ENCODE data around the gene TPP1. TPM values are rescaled to one million over a fixed set of nuclear protein-coding genes. Genes with fewer than 3 reads are reported as not detected.

The TPP1 gene
- polyA plus RNA-seq, 3 donors: 218 to 359 (median 271) TPM

DNA sequence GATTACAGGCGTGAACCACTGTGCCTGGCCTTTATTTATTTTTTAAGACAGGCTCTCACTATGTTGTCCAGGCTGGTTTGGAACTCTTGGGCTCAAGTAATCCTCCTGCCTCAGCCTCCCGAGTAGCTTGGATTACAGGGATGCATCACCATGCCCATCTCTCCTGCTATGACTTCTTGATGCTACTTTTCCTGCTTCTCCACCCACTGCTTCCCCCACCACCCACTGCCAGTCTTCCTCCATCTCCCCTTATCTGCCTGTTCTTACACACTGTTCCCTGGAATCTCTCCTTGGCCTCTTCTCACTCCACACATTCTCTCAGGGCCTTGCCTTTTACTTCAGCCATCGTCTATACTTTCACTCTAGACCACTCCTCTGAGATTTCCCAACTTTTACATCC lies 17.3 kb upstream of the TPP1 start:
- H3K27me3 Mint-ChIP-seq (ENCODE audit: low read depth in 3 of 3): no peaks in the 10 kb centered on the region

DNA sequence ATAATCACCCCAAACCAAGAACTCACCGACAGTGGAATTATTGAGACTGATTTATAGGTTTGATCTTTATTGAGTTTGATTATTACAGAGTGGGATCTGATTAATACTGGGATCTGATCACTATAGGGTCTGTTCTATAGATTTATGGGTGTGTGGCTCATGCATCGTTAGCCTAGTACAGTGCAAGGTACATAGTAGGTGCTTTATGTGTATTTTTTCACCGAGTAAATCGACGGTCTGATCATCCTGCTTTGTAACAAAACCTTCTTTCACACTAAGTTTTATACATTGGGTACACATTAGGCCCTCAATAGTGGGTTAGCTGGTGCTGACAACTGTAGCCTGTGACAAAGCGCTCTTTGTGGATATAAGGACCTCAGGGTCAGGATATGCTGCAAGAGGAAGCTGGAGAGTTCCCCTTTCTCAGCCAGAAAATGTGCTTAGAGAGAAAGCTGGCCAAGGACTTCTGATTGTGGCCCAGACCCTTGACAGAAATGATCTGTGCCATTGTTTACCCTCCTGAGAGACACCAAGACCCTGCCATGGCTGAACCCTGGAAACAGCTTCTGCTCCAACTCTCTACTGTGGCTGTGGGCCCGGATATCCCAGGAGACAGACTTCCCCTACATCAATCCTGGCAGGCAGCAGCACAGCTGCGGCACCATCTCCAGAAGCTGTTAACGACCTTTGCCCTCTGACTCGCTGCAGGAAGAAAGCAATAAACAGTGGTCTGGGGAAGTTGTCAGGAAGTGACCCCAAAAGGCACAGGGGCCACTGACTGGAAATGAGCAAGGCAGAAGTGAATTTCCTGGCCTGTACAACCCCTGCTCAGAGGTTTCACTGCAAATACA lies 16.1 kb upstream of the TPP1 start:
- TF ChIP-seq, protein P1, sequence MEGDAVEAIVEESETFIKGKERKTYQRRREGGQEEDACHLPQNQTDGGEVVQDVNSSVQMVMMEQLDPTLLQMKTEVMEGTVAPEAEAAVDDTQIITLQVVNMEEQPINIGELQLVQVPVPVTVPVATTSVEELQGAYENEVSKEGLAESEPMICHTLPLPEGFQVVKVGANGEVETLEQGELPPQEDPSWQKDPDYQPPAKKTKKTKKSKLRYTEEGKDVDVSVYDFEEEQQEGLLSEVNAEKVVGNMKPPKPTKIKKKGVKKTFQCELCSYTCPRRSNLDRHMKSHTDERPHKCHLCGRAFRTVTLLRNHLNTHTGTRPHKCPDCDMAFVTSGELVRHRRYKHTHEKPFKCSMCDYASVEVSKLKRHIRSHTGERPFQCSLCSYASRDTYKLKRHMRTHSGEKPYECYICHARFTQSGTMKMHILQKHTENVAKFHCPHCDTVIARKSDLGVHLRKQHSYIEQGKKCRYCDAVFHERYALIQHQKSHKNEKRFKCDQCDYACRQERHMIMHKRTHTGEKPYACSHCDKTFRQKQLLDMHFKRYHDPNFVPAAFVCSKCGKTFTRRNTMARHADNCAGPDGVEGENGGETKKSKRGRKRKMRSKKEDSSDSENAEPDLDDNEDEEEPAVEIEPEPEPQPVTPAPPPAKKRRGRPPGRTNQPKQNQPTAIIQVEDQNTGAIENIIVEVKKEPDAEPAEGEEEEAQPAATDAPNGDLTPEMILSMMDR (IDR thresholded peaks at IDR 0.05): no peak
- peak overlapping the region in 1 of 7 donors; percentile 22 for H3K27ac Mint-ChIP-seq
- Histone ChIP-seq H4K20me1 (ENCODE audit: insufficient read depth, low read length) (no peaks in the 10 kb centered on the region), H3K9ac (ENCODE audit: insufficient read depth, low read length, poor library complexity, severe bottlenecking) (peak overlapping the region; percentile 47), H3K27me3 (ENCODE audit: control insufficient read depth in 2 of 2, insufficient read depth in 2 of 2, low read length in 2 of 2) (no peaks in the 10 kb centered on the region), H3K4me3 (replicated peaks in 1 of 3; ENCODE audit: low read depth in 2 of 3, low read length in 3 of 3) (peak overlapping the region in 1 of 3 experiments; percentile 35), H3K27ac (ENCODE audit: low read depth in 1 of 2, low read length in 2 of 2) (peak overlapping the region; percentile 80 to 93), H2AFZ (ENCODE audit: insufficient read depth, low read depth, low read length, poor library complexity, severe bottlenecking) (peak overlapping the region; percentile 80), H3K9me3 (replicated peaks in 1 of 2; ENCODE audit: control insufficient read depth in 1 of 2, insufficient read depth in 1 of 2, low read length in 2 of 2) (no peaks in the 10 kb centered on the region), H3K36me3 (replicated peaks in 1 of 2; ENCODE audit: control insufficient read depth in 1 of 2, insufficient read depth in 2 of 2, low read length in 2 of 2) (no peaks in the 10 kb centered on the region), H3K4me1 (ENCODE audit: control insufficient read depth in 1 of 2, insufficient read depth in 2 of 2, low read length in 2 of 2) (peaks cover 37 to 40% of the 10 kb centered on the region in 2 donors), H3K79me2 (ENCODE audit: insufficient read depth, low read length) (no peaks in the 10 kb centered on the region), H3K4me2 (replicated peaks; ENCODE audit: extremely low read depth, low read length, poor library complexity, severe bottlenecking) (peak overlapping the region; percentile 51)
- H3K4me1 Mint-ChIP-seq: no peaks in the 10 kb centered on the region
- peak; percentile 67 to 84 (median 83) for DNase-seq
- H3K27me3 Mint-ChIP-seq (ENCODE audit: low read depth in 3 of 3): peaks cover 0 to 2% (median 0%) of the 10 kb centered on the region in 3 donors
- H3K36me3 Mint-ChIP-seq: no peaks in the 10 kb centered on the region
- peak overlapping the region in 1 of 2 donors; percentile 17 for H3K4me3 Mint-ChIP-seq
- peaks cover 0 to 3% (median 0%) of the 10 kb centered on the region in 7 donors for H3K9me3 Mint-ChIP-seq
- intact Hi-C loops (cut with micrococcal nuclease): loop anchor here in 1 of 2 donors (5.0 kb wide), 1 partner anchor 33 kb away; the partner anchor contains the start of genes ILK and RRP8
- 5% methylated on average over 4 of the region's 10 CpGs for WGBS (ENCODE audit: insufficient coverage)

More for the DNA sequence above, 17.3 kb upstream of the TPP1 start:
- H3K4me3 ChIP-seq (replicated peaks in 1 of 3; ENCODE audit: low read depth in 2 of 3, low read length in 3 of 3): no peak overlapping the region
- H3K36me3 ChIP-seq (replicated peaks in 1 of 2; ENCODE audit: control insufficient read depth in 1 of 2, insufficient read depth in 2 of 2, low read length in 2 of 2): no peaks in the 10 kb centered on the region
- intact Hi-C loops (cut with micrococcal nuclease): loop anchor here in 1 of 2 donors (5.0 kb wide), 1 partner anchor 34 kb away; the partner anchor contains the start of genes ILK and RRP8
- no peaks in the 10 kb centered on the region for H3K27me3 ChIP-seq (ENCODE audit: control insufficient read depth in 2 of 2, insufficient read depth in 2 of 2, low read length in 2 of 2)
- H2AFZ ChIP-seq (ENCODE audit: insufficient read depth, low read depth, low read length, poor library complexity, severe bottlenecking): no peak overlapping the region
- Mint-ChIP-seq H3K27ac (no peak overlapping the region), H3K4me1 (no peaks in the 10 kb centered on the region), H3K36me3 (no peaks in the 10 kb centered on the region), H3K4me3 (no peak overlapping the region), H3K9me3 (no peaks in the 10 kb centered on the region)
- TF ChIP-seq, protein P1 (IDR thresholded peaks at IDR 0.05): no peak
- 89% methylated on average over 3 of the region's 3 CpGs for WGBS (ENCODE audit: insufficient coverage)
- H3K9me3 ChIP-seq (replicated peaks in 1 of 2; ENCODE audit: control insufficient read depth in 1 of 2, insufficient read depth in 1 of 2, low read length in 2 of 2): no peaks in the 10 kb centered on the region
- no peak overlapping the region for H3K4me2 ChIP-seq (replicated peaks; ENCODE audit: extremely low read depth, low read length, poor library complexity, severe bottlenecking)
- no peaks in the 10 kb centered on the region for H3K79me2 ChIP-seq (ENCODE audit: insufficient read depth, low read length)
- peak overlapping the region; percentile 80 to 93 for H3K27ac ChIP-seq (ENCODE audit: low read depth in 1 of 2, low read length in 2 of 2)
- H4K20me1 ChIP-seq (ENCODE audit: insufficient read depth, low read length): no peaks in the 10 kb centered on the region
- no peak for DNase-seq
- peaks cover 37 to 40% of the 10 kb centered on the region in 2 donors for H3K4me1 ChIP-seq (ENCODE audit: control insufficient read depth in 1 of 2, insufficient read depth in 2 of 2, low read length in 2 of 2)
- no peak overlapping the region for H3K9ac ChIP-seq (ENCODE audit: insufficient read depth, low read length, poor library complexity, severe bottlenecking)
